Measurements from ENCODE around the gene NADK.

Gene NADK

GRCh38 chr1:1802871-1803270, 24.6 kb upstream of the NADK start:
- Mint-ChIP-seq H3K27ac (no peak overlapping the region), H3K27me3 (ENCODE audit: low read depth, poor library complexity) (peaks cover 6% of the 10 kb centered on the region), H3K36me3 (ENCODE audit: low read depth) (peaks cover 58% of the 10 kb centered on the region), H3K4me1 (peaks cover 36% of the 10 kb centered on the region), H3K4me3 (no peak overlapping the region), H3K9me3 (no peaks in the 10 kb centered on the region)
- DNase-seq = no peak
- TF ChIP-seq CTCF (IDR thresholded peaks at IDR 0.05) = no peak

GRCh38 chr1:1799716-1800115, 21.4 kb upstream of the NADK start:
- Mint-ChIP-seq H3K9me3 (no peaks in the 10 kb centered on the region), H3K36me3 (ENCODE audit: low read depth) (peaks cover 64% of the 10 kb centered on the region), H3K27me3 (ENCODE audit: low read depth, poor library complexity) (peaks cover 6% of the 10 kb centered on the region), H3K4me3 (peak overlapping the region; percentile 14), H3K4me1 (peaks cover 36% of the 10 kb centered on the region), H3K27ac (peak overlapping the region; percentile 83)
- no peak for TF ChIP-seq CTCF (IDR thresholded peaks at IDR 0.05)
- no peak for DNase-seq

GRCh38 chr1:1797731-1798341, 19.6 kb upstream of the NADK start:
- no peaks in the 10 kb centered on the region for H3K9me3 Mint-ChIP-seq
- TF ChIP-seq CTCF (IDR thresholded peaks at IDR 0.05) = no peak
- no peak for DNase-seq
- peaks cover 2% of the 10 kb centered on the region for H3K27me3 Mint-ChIP-seq (ENCODE audit: low read depth, poor library complexity)
- peaks cover 68% of the 10 kb centered on the region for H3K36me3 Mint-ChIP-seq (ENCODE audit: low read depth)
- no peak overlapping the region for H3K4me3 Mint-ChIP-seq
- H3K27ac Mint-ChIP-seq = peak overlapping the region; percentile 90
- peaks cover 37% of the 10 kb centered on the region for H3K4me1 Mint-ChIP-seq

GRCh38 chr1:1796466-1796865, 18.2 kb upstream of the NADK start:
- Mint-ChIP-seq H3K4me1 (peaks cover 29% of the 10 kb centered on the region), H3K36me3 (ENCODE audit: low read depth) (peaks cover 70% of the 10 kb centered on the region), H3K27ac (peak overlapping the region; percentile 79), H3K4me3 (no peak overlapping the region), H3K9me3 (no peaks in the 10 kb centered on the region), H3K27me3 (ENCODE audit: low read depth, poor library complexity) (peaks cover 2% of the 10 kb centered on the region)
- no peak for DNase-seq
- TF ChIP-seq CTCF (IDR thresholded peaks at IDR 0.05) = no peak

- no peak overlapping the region for H3K27ac Mint-ChIP-seq
- H3K4me1 Mint-ChIP-seq = peaks cover 14% of the 10 kb centered on the region
- H3K27me3 Mint-ChIP-seq (ENCODE audit: low read depth, poor library complexity) = peaks cover under 1% of the 10 kb centered on the region
- DNase-seq = no peak
- TF ChIP-seq CTCF (IDR thresholded peaks at IDR 0.05) = no peak
- no peaks in the 10 kb centered on the region for H3K9me3 Mint-ChIP-seq
- H3K36me3 Mint-ChIP-seq (ENCODE audit: low read depth) = peaks cover 76% of the 10 kb centered on the region
- no peak overlapping the region for H3K4me3 Mint-ChIP-seq
These were observed 16.7 kb upstream of the NADK start for GRCh38 chr1:1794999-1795398.

All from nephron progenitor cell (in vitro differentiated cells).